ENCODE measurements around the gene RAB7B.
A peak's percentile ranks its signal among the peaks of the same experiment; 100 is the strongest.
"Not testable (repeated sequence)": the region's sequence is repeated elsewhere in the genome, so short reads cannot be mapped to it uniquely, and the experiment has no call there.

Gene RAB7B, protein sequence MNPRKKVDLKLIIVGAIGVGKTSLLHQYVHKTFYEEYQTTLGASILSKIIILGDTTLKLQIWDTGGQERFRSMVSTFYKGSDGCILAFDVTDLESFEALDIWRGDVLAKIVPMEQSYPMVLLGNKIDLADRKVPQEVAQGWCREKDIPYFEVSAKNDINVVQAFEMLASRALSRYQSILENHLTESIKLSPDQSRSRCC

DNA sequence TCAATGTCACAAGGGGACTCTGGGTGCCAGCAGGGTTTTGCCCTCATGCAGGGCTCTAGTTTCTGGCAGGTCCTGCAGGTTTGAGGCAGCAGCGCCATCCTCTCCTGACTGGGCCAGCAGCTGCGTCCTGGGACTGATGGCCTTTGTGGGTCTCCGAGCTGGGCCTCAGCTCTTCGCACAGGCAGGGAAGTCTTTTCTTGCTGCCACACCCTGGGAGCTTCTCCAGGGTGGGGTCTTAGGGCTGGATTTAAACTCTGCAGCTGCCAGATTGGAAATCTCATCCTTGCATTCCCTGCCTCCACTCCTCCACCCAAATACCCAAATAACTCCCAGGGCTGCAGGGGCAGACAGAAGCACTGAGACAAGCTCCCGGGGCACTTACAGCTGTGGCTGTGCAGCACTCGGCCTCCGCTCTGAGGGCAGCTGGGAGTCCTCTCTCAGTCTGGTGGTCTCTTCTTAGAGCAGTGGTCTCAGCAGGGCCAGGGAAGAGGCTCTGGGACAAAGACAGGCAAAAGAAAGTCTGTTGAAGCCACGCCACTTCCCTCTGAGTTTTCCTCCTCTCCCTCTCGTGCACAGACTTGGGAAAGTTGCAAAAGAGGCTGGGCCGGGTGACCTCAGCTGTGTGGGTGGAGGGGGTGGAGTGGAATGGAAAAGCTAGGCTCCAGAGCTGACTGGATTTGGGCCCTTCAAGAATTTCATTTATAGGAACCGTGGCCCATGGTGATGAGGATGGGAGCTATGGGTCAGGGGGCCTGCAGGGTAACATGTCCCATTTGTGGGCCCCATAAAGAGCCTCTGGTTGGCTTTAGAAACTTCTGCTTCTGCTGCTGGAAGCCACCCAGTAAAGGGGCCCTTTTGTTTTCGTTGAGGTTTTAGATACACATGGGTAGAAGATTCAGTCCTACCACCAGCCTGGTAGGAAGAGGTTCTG is at the start of gene RAB7B:
RAB7B (minus strand) TSS at position 525 of the 931 bp plus-strand sequence. CDS start 9,260 bp downstream, outside the sequence.
- DNase-seq: peak in 1 of 2 experiments; percentile 18

DNA sequence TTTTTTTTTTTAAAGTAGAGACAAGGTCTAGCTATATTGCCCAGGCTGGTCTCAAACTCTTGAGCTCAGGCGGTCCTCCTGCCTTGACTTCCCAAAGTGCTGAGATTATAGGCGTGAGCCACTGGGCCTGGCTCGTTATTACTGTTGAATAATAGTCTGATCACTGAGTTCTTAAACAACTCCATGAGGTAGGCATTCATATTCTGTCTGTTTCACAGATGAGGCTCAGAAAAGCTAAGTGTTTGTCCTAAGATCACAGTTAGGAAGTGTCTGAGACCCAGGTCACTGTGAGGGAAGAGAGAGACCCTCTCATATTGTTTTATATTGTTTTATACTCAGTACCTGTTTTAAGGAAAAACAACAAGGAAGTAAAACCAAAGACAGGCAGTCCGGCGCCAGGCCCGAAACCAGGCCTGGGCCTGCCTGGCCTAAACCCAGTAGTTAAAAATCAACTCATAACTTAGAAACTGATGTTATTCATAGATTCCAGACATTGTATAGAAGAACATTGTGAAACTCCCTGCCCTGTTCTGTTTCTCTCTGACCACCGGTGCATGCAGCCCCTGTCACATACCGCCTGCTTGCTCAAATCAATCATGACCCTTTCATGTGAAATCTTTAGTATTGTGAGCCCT is 49.2 kb upstream of the RAB7B start:
- not testable (repeated sequence) for DNase-seq

DNA sequence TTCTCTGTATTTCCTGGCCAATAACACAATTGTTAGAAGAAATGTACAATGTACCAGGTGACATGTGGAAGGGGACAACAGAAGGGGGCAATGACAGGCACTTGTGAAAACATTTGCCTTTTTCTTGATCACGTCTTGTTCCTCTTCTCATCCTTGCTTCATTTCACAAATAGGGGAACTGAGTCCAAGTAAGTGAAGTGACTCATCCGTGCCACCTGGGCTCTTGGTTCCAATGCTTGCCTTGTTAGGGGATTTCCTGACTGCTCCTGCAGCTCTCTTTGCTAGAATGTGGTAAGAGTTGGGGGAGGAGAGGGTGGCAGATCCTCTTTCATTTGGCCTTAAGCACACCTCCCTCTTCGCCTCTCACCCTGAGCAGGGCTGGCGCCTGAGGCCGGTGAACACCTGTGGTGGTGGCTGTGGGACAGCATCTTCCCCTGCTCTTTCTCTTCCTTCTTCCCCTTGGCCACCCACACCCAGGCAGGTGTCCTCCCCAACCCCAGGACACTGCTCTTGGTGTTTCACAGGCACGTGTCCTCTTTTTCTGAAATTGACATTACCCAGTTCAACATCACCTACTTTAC is 47.5 kb upstream of the RAB7B start:
- DNase-seq: peak; percentile 44 to 59

DNA sequence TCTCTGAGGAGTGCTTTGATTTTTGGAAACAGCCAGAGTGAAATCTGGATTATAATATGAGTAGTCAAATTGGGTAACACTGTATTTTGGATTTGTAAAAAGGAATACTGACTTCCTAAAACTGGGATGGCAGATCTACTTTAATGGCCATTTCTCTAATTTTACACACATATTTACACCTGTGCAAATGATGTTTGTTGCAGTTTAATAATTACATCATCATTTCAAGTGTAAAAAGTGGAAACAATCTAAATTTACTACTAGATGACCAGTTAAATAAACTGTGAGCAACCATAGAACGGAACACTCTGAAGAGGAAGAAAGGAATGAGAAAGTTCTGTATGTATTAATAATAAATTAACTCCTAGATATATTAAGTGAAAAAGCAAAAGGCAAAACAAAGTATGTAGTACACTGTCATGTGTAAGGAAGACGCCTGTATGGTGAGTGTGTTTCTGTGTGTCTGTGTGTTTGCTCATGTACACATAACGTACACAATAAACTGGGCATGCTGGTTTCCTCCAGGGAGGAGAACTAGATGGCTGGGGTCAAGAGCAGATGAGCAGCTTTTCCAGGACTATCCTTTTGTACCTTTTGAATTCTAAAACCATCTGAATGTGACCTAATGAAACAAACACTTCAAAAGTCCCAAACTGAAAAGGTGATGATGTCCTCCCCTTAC is 46.9 kb upstream of the RAB7B start:
- no peak for DNase-seq

DNA sequence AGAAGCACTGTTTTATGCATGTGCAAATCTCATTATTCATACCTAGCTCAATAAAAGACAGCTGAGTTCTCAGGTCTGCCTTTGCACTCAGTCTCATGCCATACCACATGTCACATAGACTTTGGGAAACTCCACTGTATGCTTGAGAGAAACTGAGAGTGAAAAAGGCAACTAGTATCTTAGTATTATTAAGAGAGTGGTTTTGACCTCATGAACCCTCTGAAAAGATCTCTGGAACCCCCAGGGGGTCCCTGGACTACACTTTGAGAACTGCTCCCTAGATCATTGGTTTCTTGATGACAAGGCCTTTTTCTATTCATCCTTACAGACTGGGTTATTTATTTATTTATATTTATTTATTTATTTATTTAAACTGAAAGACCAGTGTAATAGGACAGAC is 46.1 kb upstream of the RAB7B start:
- no peak for DNase-seq

DNA sequence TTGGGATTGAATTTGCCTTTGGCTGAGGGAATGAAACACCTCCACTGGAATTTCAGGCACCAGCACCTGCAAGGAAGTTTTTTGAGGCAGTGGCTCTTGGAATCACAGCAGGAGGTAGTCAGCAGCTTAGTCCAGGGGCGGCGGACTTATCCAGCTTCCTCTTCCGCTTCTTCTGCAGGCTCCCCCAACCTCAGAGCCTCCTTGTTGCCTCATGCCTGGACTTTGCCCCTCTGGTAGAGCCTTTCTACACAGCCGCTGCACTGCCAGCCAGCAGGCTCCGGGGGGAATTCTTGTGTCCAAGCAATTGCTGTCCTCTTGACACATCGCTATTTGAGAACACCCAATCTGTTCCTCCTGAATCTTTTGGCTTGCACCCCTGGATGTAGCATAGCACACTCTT is 45.4 kb upstream of the RAB7B start:
- DNase-seq: no peak

DNA sequence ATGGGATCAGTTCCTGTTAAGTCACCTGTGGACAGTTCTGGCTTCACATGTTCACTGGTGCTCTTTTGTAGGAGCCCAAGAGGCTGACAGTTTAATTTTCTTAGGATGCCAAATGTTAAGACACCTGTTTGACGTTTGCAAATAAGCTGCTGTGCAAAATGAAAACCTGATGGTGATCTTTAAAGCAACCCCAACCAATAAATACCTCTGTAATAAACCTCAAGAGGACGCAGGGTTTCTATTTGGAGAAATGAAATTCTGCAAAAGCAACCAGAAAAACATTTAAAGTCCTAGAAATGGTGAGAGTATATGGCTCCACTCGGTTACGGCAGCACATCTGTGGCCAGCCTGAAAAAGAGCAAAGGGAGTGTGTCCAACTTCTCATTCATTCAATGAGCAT is 44.1 kb upstream of the RAB7B start:
- DNase-seq: no peak

DNA sequence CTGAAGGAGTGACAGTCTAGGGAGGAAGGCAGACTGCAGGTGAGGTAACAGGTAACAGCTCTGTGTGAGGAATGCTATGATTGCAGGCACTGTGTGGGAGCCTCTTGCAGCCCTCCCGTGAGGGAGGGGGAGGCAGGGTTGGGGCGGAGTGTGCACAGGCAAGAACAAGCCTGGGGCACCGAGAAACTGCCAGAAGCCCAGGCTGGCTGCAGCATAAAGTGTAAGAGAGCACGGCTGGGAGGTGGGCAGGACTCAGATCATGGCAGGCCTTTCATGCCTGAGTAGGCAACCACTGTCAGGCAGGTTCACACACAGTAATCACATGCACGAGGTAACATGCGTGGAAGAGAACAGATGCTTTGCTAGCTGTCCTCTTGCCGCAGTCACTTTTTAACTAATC is 38.4 kb upstream of the RAB7B start:
- no peak for DNase-seq

DNA sequence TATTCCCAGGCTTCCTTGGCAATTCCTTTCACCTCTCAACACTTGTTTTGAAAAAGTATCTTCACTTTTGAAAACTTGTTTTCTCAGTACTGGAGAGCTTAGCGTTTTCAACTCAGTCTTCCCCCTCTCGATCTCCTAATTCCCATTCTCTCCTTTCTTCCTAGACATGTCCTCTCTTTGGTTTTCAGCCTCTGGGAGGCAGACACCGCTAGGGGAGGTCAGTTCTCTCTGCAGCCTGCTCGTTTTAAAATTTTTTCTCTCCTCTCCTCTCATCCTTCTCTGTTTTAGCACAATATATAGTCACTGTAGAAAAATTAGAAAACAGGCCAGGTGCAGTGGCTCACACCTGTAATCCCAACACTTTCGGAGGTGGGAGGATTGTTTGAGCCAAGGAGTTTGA is 37.1 kb upstream of the RAB7B start:
- DNase-seq: no peak

DNA sequence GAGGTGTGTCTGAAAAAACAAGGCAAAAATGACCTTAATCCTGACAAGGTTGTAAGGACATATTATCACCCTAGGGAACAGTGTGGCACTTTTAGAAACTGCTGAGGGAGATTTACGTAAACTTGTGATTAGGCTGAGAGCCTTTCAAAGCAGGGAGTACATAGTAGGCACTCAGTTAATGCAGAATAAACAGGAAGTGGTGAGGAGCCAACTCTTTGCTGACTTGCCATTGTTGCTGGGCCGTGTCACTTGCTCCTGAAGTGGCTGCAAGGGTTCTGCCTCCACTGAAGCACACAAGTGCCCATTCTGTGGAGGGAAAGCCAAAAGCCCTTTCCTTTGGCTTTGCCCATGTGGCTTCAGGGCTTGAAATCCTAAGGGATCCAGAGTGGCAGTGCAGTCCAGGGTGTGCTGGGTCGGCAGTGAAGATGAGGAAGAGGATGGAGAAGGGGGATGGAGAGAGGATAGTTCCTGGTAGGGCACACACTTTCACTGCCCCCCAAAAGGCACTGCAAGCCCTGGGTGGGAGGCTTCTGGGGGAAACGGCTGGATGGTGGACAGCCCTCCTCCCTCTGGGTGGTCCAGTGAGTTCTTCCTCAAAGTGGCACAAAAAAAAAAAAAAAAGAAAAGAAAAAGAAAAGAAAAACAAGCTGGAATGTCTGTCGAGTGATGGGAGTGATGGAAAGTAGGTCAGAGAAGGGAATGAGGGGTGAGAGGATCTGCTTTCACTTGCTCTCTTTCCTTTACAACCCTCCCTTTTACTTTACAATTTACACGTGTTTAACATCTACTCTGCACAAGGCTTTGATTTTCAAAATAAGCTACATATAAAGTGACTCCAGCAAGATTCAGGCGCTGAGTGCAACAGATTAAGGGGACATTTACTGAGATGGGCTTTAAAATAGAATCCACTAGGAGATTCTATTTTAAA is 36.1 kb upstream of the RAB7B start:
- DNase-seq: no peak

DNA sequence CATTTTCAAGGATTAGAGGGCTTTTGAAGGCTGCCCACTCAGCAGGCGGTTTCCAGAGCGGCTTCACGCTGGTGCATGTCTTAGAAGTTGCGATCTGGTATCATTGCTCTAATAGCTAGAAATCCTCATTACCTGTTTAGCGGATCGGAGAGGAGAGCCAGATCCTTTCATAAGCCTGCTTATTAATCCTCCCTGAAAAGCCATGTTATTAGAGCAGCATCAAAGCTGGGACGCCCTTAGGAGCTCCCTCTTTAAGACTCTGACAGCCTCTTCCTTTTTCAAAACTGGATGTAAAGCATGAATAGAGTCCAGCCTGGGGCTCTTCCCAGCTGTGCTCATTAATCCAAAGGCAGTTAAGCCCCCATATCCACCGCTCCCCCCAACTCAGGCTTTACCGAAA is 34.4 kb upstream of the RAB7B start:
- DNase-seq: no peak

DNA sequence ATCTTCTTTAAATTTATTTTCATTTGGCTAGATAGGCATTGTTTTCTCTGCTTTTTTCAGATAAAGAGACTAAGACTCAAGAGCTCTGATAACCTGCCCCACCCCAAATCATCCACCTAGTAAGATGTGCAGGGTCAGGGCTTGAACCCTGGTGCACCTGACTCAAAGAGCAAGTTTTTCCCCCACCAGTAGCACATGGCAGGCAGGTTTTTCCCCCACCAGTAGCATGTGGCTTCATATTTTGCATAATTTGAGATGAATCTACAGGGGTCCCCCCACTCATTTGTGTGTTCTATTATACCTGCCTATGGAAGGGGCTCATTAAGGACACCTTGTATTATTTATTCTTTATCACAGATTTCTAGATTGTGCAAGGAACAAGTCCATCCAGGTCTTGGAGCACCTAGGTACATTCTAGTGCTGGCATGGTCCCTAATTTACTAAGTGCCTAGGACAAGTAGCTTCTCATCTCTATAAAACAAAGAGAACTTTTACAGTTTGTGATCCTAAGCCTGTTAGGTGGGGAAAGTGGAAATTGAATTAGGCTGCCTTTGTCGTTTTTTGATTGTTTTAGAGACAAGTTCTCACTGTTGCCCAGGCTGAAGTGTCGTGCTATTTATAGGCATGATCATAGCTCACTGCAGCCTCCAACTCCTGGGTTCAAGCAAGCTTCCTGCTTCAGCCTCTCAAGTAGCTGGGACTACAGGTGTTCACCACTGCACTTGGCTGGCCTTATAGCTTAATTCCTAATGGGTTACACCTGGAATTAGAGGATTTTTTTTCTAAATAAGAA is 33.7 kb upstream of the RAB7B start:
- DNase-seq: no peak

DNA sequence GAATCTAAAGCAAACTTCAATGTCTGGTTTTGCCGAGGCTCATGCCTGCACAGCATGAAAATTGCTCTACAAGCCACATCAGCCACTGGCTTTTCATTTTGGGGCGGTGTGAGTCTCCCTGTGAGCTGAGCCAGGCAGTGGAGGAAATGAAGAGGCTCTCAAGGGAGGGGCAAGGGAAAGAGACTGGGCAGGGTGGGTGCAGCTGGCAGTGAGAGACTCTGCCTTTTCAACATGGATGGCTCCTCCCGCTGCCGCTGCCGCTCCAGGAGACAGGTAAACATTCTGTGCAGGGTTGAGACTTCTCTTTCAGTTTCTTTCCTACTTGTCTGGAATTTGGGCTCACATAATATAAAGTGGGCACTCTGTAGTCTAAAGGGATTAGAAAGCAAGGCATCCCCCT is 31.8 kb upstream of the RAB7B start:
- no peak for DNase-seq

DNA sequence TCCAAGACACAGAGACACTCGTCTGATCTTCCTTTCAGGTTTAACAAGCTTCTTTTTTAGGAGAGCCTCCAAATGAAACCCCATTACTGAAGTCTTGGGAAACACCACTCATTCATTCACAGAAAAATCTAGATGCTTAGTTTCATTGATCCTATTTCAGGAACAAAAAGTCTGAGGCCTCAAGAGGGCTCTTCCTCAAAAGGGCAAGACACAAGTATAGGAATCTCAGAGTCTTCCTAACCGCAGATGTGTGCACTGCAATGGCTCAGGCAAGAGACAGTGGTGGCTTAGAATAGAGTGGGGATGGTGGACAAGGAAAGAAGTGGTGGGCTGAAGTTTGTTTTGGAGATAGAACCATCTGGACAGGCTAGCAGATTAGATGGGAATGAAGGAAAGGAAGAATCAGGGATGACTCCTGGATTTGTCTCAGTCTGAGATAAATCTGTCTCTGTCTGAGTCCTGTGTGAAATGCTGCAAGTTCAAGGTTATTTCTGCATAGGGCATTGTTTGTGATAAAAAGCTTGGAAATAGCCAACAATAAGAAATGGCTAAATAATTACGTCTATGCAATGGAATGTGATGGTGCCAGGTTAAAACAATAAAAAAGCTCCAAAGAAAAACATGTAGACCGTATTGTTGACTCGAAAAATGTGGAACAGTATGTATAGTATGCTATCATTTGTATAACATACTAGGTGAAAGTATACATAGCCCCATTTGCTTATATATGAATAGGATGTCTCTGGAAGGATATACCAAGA is 29.4 kb upstream of the RAB7B start:
- DNase-seq: no peak

DNA sequence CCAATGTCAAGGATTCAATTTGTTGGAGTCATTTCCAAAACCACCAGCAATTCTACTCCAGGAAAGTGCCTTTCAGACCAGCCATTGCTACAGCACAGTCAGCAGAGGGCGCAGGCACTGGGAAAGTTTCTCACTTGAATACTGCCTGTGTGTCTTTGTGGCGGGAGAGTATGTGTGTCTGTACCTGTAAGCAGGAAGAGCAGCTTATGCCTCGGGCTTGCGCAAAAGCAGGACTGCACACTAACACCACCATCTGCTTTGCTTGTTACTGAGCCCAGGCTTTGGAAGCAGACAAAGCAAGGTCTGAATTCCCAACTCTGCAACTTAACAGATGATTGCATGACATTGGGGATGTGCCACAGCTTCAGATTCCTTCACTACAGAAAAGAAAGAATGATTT is 27.5 kb upstream of the RAB7B start:
- peak; percentile 66 to 77 for DNase-seq

DNA sequence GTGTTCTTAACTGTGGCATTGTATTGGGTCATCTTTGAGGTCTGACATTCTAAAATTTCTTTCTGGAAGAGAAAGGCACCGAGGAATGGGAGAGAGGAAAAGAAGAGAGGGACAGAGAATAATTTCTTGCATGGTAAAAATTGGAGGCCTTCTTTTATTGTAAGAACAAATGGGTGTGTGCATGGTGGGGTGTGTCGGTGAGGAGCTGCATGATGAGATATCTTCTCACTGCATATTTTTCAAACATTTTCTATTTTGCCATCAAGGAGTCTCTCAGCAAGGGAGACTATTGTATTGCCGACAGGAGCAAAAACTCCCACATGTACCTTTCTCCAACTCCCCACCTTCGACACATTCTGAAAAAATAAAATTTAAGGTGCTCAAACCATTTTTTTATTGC is 27.0 kb upstream of the RAB7B start:
- no peak for DNase-seq

DNA sequence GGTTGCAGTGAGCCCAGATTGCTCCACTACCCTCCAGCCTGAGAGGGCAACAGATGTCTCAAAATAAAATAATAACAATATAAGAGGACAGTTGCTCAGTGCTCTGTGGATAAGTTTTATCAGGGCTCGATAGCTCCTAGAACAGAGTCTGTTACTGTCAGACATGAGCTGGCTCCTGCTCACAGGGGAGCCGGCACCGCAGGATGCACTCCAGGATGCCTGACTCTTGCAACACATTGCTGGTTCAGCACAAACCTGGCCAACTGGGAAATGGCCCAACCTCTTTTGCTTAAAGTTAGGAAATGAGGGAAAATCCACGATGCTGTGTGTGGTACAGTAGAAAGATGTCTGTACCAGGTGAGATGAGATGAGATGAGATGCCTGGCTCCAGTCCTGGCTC is 26.3 kb upstream of the RAB7B start:
- DNase-seq: no peak

DNA sequence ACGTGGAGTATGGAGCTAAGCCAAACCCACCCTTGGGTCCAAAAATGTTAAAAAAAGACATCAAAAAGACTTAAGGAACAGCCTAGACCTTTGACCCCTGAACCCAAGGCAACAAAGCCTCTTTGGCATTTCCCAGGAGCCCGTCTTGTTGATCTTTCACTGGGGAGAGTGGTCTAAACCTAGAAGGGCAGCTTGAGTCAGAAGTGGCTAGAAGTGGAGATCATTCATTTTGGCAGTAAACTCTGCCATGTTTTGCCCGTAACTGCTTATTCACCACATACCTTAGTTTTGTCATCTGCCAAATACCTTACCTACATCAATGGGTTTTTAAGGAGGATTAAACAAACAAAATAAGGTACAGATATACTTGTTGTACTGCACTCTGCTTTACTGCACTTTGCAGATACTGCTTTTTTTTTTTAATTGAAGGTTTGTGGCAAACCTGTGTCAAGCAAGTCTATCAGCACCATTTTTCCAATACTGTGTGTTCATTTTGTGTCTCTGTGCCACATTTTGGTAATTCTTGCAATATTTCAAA is 22.2 kb upstream of the RAB7B start:
- DNase-seq: no peak

DNA sequence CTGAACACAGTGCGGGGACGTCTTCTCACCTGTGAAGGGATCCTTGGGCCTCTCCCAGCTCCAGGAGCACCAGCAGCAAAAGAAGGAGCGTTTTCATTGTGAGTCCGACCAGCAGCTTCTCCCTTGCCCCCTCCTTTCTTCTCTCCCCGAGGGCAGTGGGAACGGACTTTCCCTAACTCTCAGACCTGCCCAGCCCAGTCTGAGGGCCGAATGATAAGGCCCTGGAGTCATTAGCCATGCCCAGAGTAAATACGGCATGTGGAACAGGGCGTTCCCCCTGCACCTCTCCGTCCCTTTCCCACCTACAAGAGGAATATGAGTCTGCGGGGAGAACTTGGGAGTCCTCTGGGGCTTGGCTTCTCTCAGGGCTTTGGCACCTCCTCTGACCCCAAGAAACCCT is 20.5 kb upstream of the RAB7B start, which contains the start of gene CTSE:
CTSE (minus strand) TSS at position 201 of the 400 bp plus-strand sequence; CDS start at position 97, 104 bp downstream.
- no peak for DNase-seq

DNA sequence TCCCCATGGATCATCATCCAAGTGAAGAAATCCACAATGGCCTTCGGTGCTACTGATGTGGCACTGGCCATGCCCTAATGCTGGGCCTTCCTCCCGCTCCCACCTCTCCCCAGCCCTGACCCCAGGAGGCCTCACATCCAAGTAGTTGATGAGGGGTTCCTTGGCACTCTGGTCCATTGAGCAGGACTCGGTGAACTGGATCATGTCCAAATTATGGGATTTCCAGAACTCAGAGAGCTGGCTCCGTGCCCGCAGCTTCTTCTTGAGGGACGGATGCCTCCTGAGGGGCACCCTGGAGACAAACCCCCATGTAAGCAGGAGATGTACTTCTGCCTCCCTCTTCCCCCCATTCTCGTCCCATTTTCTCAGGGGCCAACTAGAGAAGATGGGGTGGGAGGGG is 19.6 kb upstream of the RAB7B start:
- no peak for DNase-seq
